GM18508 (cell line): ENCODE data around the gene MS4A7.
"Not testable (repeated sequence)": the region's sequence is repeated elsewhere in the genome, so short reads cannot be mapped to it uniquely, and the experiment has no call there.

ENCODE experiments used
- ATAC-seq: cut with Tn5 transposase; IDR thresholded peaks from one replicate; pipeline ENCODE4 v1.9.1; 2021; ENCODE audit warnings: moderate number of reproducible peaks; ENCODE audit not compliant: insufficient read depth, unreplicated experiment

Gene MS4A7, protein sequence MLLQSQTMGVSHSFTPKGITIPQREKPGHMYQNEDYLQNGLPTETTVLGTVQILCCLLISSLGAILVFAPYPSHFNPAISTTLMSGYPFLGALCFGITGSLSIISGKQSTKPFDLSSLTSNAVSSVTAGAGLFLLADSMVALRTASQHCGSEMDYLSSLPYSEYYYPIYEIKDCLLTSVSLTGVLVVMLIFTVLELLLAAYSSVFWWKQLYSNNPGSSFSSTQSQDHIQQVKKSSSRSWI

DNA sequence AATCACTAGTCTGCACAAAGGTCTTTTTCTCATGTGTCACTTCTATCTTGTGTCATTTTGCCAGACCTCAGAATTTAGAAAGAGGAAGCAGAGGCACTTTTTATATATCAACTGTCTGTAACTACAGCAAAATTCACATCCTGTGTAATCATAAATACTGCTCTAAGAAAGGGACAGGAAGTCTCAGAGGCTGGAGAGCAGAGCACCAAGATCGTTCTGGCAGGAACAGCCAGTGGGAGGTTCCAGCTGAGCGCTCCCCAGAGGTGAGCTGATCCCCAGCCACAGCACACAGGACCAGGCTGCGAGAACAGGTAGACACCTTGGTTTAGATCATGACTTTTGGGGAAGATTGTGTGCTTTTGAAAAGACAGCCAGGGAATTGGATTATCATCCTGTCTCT is at the start of gene MS4A7:
TSS of gene MS4A7 (plus strand) at position 179 of the 400 bp plus-strand sequence. CDS start 4,610 bp downstream, outside the sequence.
- ATAC-seq, result peak; percentile 87

DNA sequence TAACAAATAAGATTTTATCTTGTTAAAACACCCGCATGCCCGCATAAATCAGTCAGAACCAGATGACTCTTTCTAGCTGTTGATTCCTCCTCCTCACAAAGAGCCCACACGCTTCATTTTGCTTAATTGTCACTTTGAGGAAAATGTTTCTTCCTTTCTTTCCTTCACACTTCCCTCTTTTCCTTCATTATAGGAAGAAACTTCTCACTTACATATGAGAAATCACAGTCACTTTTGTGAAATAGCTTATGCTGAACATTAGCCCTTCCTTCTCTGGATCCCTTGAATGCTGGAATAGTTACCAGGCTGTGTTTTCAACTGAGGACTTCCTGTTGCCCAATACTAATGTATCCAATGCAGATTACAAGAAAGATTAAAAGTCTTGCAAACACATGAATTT is 45.5 kb upstream of the MS4A7 start:
- no peak for ATAC-seq

DNA sequence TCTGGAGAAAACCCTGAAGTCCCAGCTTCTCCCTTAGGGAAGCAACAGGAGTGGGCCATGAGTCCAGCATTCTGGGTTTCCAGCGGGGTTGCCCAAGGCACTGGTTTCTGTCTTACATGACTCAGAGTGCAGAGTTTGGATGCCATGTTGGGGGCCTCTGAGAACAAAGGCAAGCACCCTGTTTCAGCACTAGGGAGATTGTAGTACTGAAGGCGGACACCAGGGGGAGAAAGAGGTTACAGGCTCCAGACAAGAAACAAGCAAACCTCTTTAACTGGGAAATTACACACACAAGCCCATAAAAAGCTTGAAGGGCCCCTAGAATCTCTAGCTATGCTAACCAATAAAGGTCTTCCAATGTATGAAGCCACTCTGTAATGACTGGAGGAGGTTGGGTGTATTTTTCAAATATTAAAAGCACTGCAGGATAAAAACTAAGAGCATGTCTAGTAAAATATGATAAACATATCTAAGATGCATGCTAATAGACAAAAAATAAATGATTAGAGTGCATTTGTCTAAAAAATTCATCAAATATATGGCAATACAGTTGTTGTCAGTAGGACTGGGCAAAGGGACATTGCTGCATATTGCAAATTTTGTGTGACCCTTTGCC is 44.2 kb upstream of the MS4A7 start:
- no peak for ATAC-seq

DNA sequence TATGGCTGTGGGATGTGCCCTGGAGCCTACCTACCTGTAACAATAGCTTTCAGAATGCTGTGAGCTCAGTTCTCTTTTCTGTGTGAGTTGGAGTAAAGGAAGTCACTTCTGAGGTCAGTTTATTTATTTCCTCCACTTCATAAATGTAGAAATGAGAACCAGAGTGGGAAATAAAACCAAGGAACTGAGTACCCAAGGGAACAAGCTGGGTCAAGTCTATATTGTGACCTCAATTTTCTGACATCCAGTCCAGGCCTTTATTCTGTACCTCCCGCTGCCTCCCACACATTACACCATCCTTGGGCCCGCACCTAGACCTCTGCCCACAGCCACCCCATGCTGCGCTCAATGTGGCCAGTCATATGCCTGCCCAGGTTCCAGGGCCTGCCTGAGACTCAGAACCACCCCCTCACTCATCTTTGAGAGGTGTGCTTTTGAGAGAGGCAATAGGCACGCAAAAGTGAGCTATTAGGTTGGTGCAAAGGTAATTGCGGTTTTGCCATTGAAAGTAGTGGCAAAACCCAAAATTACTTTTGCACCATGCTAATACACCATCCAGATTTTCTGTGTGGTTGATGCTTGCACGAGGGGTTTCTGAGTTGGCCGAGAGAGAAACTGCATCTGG is 41.5 kb upstream of the MS4A7 start:
- ATAC-seq, result no peak

DNA sequence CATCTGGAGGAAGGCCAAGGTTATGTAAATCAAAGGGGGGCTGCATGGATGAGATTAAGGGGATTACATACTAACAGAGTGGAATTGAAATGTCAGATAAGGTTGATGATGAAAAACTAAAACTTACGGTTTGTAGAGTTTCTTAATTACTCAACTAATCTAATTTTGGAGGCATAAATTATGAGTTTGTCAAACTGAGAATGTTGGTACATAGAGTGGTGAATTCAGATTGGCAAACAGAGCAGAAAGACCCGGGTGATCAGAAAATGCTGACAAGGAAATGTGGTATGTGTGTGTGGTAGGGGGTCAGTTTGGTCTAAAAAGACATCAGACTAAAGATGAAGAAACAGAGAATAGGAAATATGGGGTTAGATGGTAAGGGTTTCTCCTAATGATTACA is 40.3 kb upstream of the MS4A7 start:
- ATAC-seq, result no peak

DNA sequence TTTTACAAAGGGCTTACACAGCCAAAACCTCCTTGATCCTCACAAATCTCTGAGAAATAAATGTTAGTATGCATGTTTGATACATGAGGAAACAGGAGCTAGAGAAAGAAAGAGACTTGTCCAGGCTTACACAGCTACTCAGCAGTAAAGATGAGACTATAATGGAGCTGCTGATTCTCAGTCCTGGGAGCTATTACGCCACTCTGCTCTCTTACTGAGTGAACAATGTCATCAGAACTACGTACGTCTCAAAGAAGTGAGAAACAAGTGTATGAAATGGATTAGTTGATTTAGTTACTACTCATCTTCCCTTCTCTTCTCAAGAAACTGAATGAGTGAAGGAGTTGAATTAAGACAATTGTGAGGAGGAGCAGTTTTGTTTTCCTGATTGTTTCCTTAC is 39.0 kb upstream of the MS4A7 start:
- no peak for ATAC-seq

DNA sequence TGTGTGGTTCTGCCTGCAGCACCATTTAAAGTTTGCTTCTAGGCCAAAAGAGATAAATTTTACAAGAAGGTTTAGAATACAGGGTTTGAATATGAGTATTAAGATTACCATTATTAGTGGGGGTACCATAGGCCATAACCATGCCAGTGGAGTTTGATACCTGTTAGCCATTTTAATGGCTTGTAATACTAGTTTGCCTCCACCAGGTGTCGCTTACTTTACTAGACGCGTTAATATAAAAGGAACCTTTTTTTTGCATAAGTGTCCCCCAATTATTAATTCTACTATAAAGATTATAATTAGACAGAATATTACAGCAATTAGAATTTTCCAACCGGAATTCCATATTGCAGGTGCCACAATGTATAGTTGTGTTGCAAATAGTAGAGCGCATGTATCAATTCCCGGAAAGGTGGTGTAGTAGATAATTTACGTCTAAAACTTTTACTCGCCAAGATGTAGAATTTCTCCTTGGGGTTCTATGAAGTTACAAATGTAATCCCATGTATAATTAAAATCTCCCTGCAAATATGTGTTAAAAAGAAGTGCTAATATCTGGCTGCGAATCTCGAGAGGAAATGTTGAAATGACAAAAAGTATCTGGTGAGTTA is 35.1 kb upstream of the MS4A7 start:
- no peak for ATAC-seq

DNA sequence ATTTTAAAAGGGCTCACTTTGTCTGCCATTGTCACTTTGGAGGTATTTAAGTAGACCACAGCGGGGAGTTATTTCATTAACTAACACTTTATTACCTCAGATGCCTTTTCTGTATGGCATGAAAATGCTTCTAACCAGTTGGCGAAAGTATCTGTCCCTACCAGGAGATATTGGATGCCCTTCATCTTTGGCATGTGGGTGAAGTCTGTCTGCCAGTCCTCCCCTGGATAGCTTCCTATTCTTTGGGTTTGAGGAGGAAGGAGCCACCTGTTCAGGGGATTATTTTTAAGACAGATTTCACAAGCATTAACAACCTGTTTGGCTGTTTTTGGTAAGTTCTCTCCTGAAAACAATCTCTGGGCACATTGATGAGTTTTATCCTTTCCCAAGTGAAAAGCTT is 34.2 kb upstream of the MS4A7 start:
- no peak for ATAC-seq

DNA sequence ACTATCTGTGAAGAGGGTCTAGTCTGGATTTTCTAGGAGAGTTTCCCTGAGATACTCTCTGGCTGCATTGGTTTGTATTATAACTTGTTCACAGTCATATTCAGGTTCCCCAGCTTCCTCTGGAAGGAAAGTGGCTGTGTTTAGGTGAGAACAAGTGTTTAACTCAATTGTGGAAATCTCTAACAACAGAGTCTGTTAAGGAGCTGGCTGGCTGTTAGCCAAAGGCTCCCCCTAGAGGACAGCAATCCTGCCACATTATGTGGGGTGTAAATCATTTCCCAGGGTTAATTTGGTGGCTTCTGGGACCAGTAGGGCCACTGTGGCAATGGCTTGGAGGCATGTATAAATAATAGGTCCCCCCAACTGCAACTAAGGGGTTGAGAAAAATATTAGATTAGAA is 32.8 kb upstream of the MS4A7 start:
- no peak for ATAC-seq

DNA sequence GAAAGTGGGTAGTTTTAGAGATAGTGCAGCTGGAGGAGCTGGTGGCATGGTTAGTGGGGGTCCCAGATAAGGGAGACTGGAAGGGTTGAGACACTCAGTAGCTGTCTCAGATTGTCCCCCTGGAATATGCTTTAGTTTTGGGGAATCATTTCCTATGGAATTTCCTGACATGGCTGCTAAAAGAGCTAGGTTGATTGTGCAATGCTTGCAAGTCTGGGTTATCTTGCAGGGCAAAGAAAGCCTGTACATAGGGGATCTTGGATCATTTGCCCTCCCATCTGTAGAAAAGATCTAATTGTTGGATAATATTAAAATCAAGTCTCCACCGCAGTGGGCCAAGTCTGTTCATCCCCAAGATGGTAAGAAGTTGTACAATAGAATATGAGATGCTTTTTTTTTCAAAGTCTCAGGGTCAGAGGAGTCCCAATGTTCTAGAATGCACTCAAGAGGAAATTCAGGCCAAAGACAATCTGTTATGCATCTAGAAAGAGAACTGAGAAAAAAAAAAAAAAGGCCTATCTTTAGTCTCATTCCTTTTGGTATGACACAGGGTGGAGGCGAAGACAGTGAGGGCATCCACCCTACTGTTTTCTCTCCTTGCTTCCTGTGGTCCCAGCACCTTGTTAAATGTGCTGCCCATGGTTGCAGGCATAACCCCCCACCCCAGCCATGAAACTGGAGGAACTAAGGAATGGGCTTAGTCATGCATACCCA is 31.1 kb upstream of the MS4A7 start:
- no peak for ATAC-seq

DNA sequence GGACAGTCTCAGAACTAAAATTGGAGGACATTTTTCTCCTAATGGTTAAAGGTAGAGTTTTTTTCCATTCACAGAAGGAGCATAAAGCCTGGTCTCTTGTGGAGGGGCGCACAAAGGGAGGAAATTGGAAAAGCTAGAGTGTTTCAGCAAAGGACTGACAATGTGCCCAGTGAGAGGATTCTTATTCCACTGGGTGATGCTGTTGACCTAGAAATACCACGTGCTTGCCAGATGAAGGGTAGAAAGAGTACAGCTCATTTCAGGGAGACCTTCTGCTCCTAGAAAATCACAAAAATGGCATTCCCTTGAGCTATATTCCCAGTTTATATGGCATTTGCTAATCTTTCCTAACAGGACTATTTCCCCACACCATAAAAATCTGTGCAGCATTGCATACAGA is 30.2 kb upstream of the MS4A7 start:
- no peak for ATAC-seq

DNA sequence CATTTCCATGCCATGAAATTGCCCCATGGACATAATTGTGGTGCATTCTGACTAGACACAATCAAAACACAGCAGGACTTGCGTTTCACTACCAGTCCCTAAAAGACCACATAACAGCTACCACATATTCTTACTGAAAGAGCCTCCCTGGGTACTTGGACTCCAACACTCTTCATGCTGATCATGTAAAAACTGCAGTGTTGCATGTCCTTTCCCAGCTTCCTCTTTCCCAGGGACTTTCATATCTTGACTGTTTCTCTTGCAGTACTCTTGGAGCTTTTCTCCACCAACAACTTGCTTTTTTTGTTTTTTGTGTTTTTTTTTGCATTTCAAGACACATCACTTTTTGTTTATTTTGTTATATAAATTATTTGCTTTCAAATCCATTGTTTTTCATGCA is 28.3 kb upstream of the MS4A7 start:
- no peak for ATAC-seq

DNA sequence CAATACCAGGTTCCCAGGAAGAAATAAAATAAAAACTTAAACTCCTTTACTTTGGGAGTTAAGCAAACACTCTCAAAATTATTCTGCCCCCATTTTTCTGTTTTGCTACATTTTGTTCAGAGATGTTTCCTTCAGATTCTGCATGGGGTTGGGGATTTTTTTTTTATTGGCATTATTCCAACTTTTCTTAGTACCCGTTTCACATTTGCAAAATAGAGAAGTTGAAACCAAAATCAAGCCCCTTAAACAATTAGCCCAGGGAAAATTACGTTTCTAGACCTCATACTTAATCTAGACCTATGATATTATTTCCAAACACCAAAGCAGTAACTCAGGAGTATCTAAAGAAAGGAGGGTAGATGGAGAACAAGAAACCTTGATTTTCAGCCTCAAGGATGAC is 20.6 kb upstream of the MS4A7 start:
- no peak for ATAC-seq

DNA sequence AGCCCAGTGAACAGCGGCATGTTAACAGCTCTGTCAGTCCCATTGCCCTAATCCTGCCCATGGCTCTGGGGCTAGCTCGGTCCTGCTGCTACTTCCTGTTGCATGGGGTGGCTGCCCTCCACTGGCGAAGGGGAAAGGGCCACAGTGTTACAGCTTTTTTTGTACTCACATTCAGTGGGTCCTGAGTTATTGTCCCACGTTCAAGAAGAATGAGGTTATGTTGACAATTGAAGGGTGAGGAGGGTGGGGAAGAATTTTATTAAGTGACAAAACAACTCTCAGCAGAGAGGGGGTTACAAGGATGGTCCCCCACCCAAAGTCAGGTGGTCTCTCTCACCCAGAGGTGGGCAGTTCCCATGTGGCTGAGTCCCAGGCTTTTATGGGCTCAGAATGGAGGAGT is 17.7 kb upstream of the MS4A7 start:
- no peak for ATAC-seq

DNA sequence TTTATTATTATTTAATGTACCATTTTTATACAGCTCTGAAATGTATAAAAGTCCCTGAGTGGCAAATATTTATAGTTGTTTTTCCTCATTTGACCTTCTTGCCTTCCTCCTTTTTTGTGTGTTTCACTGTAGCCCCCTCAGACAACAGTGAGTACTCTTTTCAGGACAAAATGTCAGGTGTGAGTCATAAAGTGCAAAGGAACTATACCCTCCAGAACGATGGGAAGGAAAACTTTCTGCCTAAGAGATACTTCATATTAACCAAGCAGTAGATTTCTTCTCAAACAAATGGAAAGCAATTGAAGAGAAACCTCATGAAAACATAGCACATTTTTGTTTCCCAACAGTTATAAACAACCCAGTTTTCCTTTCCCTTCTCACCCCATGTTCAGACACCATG is 16.1 kb upstream of the MS4A7 start:
- ATAC-seq, result no peak

DNA sequence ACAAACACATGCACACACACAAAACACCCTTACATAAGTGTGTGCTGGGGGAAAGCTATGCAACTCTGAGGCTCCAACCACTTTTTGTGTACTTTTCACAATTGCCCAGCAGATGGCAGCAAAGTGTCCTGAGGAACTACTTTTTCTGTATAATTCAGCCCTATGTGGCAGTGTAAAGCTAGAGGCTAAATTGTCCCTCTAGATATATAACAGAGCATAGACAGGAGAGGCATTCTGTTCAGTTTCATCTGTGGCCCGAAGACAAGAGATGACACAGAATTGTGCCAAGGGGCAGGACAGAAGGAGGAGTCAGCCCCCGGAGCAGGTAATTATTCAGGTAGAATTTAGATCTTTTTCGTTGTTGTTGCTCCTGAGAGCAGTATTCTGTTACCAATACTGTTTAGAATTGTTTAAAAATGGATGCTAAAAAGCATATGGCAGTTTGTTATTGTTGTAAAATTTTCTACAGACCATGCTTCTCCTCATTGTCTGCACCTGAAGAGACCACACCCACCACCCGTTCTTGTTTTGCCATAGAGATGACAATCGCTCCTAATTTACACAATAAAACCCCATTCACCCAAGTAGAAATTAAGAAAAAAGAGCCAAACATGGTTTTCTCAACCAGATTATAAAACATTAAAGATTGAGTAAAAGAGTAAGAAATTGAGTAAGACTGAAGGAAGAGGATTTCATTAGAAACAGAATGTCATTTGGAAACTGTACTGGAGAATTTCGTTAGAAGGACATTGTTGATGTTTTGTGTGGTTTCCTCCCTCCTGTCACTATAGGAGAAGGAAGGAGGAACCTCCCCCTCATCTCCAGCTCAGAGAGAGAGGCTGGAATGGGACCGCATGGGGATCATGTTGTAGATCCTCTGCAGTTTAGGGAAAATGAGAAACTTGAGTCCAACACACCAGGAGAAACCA is 14.5 kb upstream of the MS4A7 start:
- ATAC-seq, result peak; percentile 46

DNA sequence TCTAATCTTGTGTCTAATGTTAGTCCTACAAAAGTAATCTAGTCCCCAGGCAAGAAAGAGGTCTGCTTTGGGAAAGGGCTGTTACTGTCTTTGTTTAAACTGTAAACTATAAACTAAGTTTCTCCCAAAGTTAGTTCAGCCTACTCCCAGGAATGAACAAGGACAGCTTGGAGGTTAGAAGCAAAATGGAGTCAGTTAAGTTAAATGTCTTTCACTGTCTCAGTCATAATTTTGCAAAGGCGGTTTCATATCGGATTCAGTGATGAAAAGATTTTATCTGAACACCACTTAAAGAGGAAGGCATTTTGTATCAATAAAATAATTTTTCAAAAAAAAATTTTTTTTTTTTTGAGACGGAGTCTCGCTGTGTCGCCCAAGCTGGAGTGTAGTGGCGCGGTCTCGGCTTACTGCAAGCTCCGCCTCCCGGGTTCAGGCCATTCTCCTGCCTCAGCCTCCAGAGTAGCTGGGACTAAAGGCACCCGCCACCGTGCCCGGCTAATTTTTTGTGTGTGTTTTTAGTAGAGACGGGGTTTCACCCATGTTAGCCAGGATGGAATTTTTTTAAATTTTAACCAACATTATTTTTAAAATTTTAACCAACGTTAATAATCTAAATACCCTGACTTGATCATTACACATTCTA is 11.9 kb upstream of the MS4A7 start:
- not testable (repeated sequence) for ATAC-seq

DNA sequence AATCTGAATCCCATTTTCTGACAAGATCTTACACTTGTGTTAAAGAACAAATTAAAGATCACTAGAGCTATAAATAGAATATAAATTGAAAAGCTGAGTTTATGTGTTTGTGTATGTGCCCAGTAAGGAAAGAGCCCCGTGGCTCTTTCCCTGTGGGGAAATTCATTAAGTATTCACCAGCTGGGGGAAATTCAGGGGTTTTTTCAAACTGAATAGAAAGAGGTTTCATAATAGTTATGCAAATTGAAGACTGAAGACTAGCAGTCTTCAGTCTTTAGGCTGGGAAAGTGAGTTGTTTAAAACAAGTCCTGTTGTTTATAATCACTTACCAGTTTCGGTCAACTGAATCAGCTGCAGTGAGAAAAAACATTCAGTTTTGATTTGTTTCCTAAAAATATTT is 11.3 kb upstream of the MS4A7 start:
- peak; percentile 72 for ATAC-seq

DNA sequence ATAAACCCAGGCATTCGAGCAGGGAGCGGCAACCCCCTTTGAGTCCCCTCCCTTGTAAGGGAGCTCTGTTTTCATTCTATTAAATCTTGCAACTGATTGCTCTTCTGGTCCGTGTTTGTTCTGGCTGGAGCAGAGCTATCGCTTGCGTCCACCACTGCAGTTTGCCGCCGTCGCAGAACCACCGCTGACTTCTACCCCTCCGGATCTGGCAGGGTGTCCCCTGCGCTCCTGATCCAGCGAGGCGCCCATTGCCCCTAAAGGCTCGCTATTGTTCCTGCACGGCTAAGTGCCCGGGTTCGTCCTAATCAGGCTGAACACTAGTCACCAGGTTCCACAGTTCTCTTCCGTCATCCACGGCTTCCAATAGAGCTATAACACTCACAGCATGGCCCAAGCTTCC is 10.4 kb upstream of the MS4A7 start:
- no peak for ATAC-seq
